Measurements from ENCODE around the gene CAMTA1. TPM values are rescaled to one million over a fixed set of nuclear protein-coding genes. Genes with fewer than 3 reads are reported as not detected.

Gene CAMTA1
- total RNA-seq, 1 donor = 56.1 TPM

- no peak for DNase-seq (ENCODE audit: low read depth)
- TF ChIP-seq CTCF (IDR thresholded peaks at IDR 0.05; ENCODE audit: insufficient read depth, low read depth, low read length) = no peak
- no peak overlapping the region for H3K4me3 ChIP-seq (ENCODE audit: low read depth, low read length)
These were observed 265.8 kb downstream of the CAMTA1 start for GRCh38 chr1:7050751-7051665.

DNA sequence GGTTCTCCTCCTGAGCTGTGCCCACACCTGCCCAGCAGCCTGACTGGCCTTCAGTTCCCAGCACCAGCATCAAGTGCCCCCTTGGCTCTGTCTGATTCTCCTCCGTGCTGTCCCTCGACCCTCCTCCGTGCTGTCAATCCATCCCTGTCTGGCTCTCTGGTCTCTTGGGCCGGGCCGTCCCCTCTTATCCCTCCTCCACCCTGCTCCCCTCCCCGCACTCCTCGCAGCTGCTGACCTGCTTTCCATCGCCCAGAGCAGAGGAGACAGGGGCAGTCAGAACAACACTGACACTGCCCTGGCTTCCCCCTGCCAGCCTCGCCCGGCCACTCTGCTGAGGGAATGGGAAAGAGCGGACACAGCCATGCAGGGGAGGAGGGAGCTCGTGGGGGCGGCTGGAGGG lies 267.4 kb downstream of the CAMTA1 start:
- H3K4me3 ChIP-seq (ENCODE audit: low read depth, low read length) = no peak overlapping the region
- TF ChIP-seq CTCF (IDR thresholded peaks at IDR 0.05; ENCODE audit: insufficient read depth, low read depth, low read length) = no peak
- DNase-seq (ENCODE audit: low read depth) = no peak

DNA sequence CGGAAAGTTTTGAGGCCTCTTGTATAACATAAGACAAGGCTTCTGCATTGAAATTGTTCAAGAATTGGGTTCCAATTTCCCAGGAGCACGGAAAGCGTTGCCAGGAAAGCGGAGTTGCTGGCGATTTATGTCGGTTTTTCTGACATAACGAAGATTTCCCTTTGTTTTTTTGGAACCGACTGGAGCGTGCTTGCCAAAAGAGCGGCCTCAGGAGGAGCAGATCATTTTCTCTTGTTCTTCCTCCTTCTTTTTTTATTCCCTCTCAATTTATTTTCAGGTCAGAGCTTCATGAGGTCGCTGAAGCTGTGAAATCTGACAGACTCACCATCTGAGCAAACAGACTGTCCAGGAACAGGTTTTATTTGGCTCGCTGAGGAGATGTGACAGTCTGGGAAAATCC lies 275.5 kb downstream of the CAMTA1 start:
- DNase-seq (ENCODE audit: low read depth) = no peak
- H3K4me3 ChIP-seq (ENCODE audit: low read depth, low read length) = no peak overlapping the region
- TF ChIP-seq CTCF (IDR thresholded peaks at IDR 0.05; ENCODE audit: insufficient read depth, low read depth, low read length) = no peak

DNA sequence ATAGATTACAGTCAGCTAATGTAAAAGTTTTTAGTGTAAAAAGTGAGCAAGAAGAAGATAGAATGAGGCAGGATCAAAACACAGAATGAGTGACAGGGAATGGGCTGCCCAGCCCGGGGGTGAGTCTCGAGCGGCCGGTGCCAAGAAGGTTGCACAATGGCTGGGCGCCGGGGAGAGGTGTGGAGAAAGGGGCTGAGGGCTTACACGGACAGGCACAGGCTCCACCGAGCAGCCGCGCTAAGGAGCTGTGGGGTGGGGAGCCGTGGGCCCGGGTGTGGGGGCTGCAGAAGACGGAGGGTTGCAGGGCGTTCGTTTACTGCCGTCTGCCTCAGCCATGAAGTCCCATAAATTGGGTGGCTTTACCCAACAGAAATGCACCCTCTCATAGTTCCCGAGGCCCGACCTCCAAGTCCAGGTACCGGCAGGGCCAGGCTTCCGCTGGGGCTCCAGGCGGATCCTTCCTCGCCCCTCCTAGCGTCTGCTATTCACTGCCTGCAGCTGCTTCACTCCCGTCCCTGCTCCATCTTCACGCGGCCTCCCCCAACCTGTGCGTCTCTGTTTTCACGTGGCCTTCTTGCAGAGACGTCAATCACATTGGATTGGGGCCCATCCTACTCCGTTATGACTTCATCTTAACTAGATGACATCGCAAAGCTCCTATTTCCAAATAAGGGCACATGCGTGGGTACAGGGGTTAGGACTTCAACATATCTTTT lies 277.2 kb downstream of the CAMTA1 start:
- no peak for DNase-seq (ENCODE audit: low read depth)
- no peak for TF ChIP-seq CTCF (IDR thresholded peaks at IDR 0.05; ENCODE audit: insufficient read depth, low read depth, low read length)

DNA sequence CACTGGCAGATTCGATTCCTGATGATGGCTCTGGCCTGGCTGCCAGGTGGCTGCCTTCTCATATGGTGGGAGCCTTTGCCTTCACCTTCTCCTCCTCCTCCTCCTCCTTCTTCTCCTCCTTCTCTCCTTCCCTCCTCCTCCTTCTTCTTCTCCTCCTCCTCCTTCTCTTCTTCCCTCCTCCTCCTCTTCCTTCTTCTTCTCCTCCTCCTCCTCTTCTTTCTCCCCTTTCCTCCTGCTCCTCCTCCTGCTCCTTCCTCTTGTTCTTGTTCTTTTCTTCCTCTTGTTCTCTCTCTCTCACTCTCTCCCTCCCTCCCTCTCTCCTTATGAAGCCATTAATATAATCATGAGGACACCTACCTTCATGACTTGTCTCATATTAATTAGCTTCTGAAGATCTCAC lies 278.7 kb downstream of the CAMTA1 start:
- no peak overlapping the region for H3K4me3 ChIP-seq (ENCODE audit: low read depth, low read length)
- DNase-seq (ENCODE audit: low read depth) = no peak
- TF ChIP-seq CTCF (IDR thresholded peaks at IDR 0.05; ENCODE audit: insufficient read depth, low read depth, low read length) = no peak

More for the DNA sequence above, 277.2 kb downstream of the CAMTA1 start:
- H3K4me3 ChIP-seq (ENCODE audit: low read depth, low read length) = no peak overlapping the region

DNA sequence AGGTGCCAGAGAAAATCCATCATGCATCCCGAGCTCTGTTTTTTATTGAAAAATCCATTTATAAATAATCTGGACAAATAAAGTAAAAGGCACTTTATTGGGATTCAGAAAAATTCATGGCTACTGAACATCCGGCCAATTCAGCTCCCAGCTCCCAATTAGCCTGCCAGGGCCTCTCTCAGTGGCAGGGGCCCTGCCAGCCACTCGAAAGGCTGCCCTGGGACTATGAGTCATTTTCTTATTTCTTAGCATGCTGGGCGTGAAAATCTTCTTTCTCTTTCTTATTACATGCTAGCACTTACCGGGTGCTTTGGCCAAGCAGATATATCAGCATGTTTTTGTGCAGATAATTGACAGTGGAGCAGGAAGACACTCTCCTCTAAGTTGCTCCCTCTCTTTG lies 283.3 kb downstream of the CAMTA1 start:
- no peak overlapping the region for H3K4me3 ChIP-seq (ENCODE audit: low read depth, low read length)
- no peak for DNase-seq (ENCODE audit: low read depth)
- TF ChIP-seq CTCF (IDR thresholded peaks at IDR 0.05; ENCODE audit: insufficient read depth, low read depth, low read length) = no peak

Measured in fibroblast of villous mesenchyme (primary cell).